ENCODE results near the gene SCLY. TPM values are rescaled to one million over a fixed set of nuclear protein-coding genes. Genes with fewer than 3 reads are reported as not detected.
"Not testable (repeated sequence)": the region's sequence is repeated elsewhere in the genome, so short reads cannot be mapped to it uniquely, and the experiment has no call there.

Gene SCLY
- polyA plus RNA-seq, 3 donors = 8.0 to 13.6 (median 11.5) TPM

GRCh38 chr2:238065071-238065846 lies 4.5 kb downstream of the SCLY start:
- 64 to 87% (median 86%) methylated on average over 18 of the region's 18 CpGs for WGBS, 3 donors
- H3K27ac ChIP-seq (ENCODE audit: low read depth, low read length) = no peak overlapping the region

- no peak overlapping the region for H3K27ac ChIP-seq (ENCODE audit: low read depth, low read length)
- WGBS, 3 donors = 86 to 93% (median 86%) methylated on average over 9 of the region's 9 CpGs
Measured at GRCh38 chr2:238066218-238066617, 5.4 kb downstream of the SCLY start.

GRCh38 chr2:238066718-238067117 lies 5.9 kb downstream of the SCLY start:
- H3K27ac ChIP-seq (ENCODE audit: low read depth, low read length) = not testable (repeated sequence)
- 94 to 97% (median 96%) methylated on average over 7 of the region's 7 CpGs for WGBS, 3 donors

GRCh38 chr2:238067939-238068338 lies 7.1 kb downstream of the SCLY start:
- 91 to 97% (median 92%) methylated on average over 7 of the region's 7 CpGs for WGBS, 3 donors
- H3K27ac ChIP-seq (ENCODE audit: low read depth, low read length) = no peak overlapping the region

- WGBS, 3 donors = 70 to 87% (median 86%) methylated on average over 10 of the region's 10 CpGs
- no peak overlapping the region for H3K27ac ChIP-seq (ENCODE audit: low read depth, low read length)
Measured at GRCh38 chr2:238069021-238069709, 8.4 kb downstream of the SCLY start.

- no peak overlapping the region for H3K27ac ChIP-seq (ENCODE audit: low read depth, low read length)
- 57 to 97% (median 94%) methylated on average over 9 of the region's 9 CpGs for WGBS, 3 donors
Measured at GRCh38 chr2:238069877-238070276, 9.1 kb downstream of the SCLY start.

- no peak overlapping the region for H3K27ac ChIP-seq (ENCODE audit: low read depth, low read length)
Measured at GRCh38 chr2:238075397-238075796, 14.6 kb downstream of the SCLY start.

- WGBS, 3 donors = 85 to 93% (median 86%) methylated on average over 1 of the region's 1 CpG
- no peak overlapping the region for H3K27ac ChIP-seq (ENCODE audit: low read depth, low read length)
Measured at GRCh38 chr2:238077292-238077691, 16.5 kb downstream of the SCLY start.

- H3K27ac ChIP-seq (ENCODE audit: low read depth, low read length) = no peak overlapping the region
- 53 to 91% (median 88%) methylated on average over 2 of the region's 2 CpGs for WGBS, 3 donors
Measured at GRCh38 chr2:238079874-238080327, 19.1 kb downstream of the SCLY start.

- H3K27ac ChIP-seq (ENCODE audit: low read depth, low read length) = no peak overlapping the region
- WGBS, 3 donors = 97 to 99% (median 97%) methylated on average over 15 of the region's 15 CpGs
Measured at GRCh38 chr2:238080518-238080917, 19.7 kb downstream of the SCLY start.

GRCh38 chr2:238081150-238081549 lies 20.3 kb downstream of the SCLY start:
- H3K27ac ChIP-seq (ENCODE audit: low read depth, low read length) = no peak overlapping the region
- WGBS, 3 donors = 90 to 93% (median 93%) methylated on average over 13 of the region's 13 CpGs

GRCh38 chr2:238081561-238081960 lies 20.8 kb downstream of the SCLY start:
- H3K27ac ChIP-seq (ENCODE audit: low read depth, low read length) = no peak overlapping the region
- 95 to 97% (median 95%) methylated on average over 16 of the region's 16 CpGs for WGBS, 3 donors

- no peak overlapping the region for H3K27ac ChIP-seq (ENCODE audit: low read depth, low read length)
- WGBS, 3 donors = 92 to 95% (median 95%) methylated on average over 17 of the region's 17 CpGs
Measured at GRCh38 chr2:238082151-238082550, 21.4 kb downstream of the SCLY start.

- 91 to 96% (median 96%) methylated on average over 7 of the region's 7 CpGs for WGBS, 3 donors
- no peak overlapping the region for H3K27ac ChIP-seq (ENCODE audit: low read depth, low read length)
Measured at GRCh38 chr2:238082827-238083226, 22.0 kb downstream of the SCLY start.

- 85 to 98% (median 96%) methylated on average over 5 of the region's 5 CpGs for WGBS, 3 donors
- H3K27ac ChIP-seq (ENCODE audit: low read depth, low read length) = no peak overlapping the region
Measured at GRCh38 chr2:238083919-238084318, 23.1 kb downstream of the SCLY start.

- WGBS, 3 donors = 92 to 93% (median 93%) methylated on average over 7 of the region's 7 CpGs
- H3K27ac ChIP-seq (ENCODE audit: low read depth, low read length) = no peak overlapping the region
Measured at GRCh38 chr2:238084761-238085160, 24.0 kb downstream of the SCLY start.

GRCh38 chr2:238085899-238086298 lies 25.1 kb downstream of the SCLY start:
- H3K27ac ChIP-seq (ENCODE audit: low read depth, low read length) = no peak overlapping the region
- WGBS, 3 donors = 97 to 98% (median 97%) methylated on average over 3 of the region's 3 CpGs

- no peak overlapping the region for H3K27ac ChIP-seq (ENCODE audit: low read depth, low read length)
- 67 to 97% (median 79%) methylated on average over 2 of the region's 2 CpGs for WGBS, 3 donors
Measured at GRCh38 chr2:238087211-238087610, 26.4 kb downstream of the SCLY start.

- no peak overlapping the region for H3K27ac ChIP-seq (ENCODE audit: low read depth, low read length)
- WGBS, 3 donors = 83 to 93% (median 89%) methylated on average over 4 of the region's 4 CpGs
Measured at GRCh38 chr2:238090887-238091286, 30.1 kb downstream of the SCLY start.
